ENCODE results near the gene PLEKHA4. TPM values are rescaled to one million over a fixed set of nuclear protein-coding genes. Genes with fewer than 3 reads are reported as not detected.
A peak's percentile ranks its signal among the peaks of the same experiment; 100 is the strongest.

Gene PLEKHA4
- total and polyA plus RNA-seq, 2 of the 13 experiments (the other 11 are each of a cell fraction or from before 2014, with no cell fraction given), result 4.8 to 6.0 TPM

DNA sequence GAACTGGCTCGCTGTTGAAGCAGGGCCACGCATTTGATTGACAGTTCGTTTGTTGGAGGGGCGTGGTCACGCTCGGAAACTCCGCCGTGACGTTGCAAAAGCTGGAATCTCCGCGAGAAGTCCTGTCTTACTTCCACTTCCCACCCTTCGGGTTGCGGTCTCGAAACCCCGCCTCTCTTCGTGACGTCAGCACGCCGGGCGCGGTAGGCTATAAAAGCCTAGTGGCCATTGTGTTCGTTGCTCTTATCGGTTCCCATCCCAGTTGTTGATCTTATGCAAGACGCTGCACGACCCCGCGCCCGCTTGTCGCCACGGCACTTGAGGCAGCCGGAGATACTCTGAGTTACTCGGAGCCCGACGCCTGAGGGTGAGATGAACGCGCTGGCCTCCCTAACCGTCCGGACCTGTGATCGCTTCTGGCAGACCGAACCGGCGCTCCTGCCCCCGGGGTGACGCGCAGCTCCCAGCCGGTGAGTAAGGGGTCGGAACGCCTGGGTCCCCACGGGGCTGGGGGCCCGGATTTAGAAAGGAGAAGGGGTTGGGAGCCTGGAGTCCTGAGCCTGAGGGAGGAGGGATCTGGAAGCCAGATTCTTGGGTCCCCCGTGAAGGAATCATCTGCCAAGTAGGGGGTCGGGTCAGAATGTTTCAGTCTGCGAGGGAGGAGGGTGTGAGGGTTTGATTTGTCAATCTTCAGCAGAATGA is 3.9 kb upstream of the PLEKHA4 start, which contains the start of gene PPP1R15A (continued):
- TF ChIP-seq, protein P1, sequence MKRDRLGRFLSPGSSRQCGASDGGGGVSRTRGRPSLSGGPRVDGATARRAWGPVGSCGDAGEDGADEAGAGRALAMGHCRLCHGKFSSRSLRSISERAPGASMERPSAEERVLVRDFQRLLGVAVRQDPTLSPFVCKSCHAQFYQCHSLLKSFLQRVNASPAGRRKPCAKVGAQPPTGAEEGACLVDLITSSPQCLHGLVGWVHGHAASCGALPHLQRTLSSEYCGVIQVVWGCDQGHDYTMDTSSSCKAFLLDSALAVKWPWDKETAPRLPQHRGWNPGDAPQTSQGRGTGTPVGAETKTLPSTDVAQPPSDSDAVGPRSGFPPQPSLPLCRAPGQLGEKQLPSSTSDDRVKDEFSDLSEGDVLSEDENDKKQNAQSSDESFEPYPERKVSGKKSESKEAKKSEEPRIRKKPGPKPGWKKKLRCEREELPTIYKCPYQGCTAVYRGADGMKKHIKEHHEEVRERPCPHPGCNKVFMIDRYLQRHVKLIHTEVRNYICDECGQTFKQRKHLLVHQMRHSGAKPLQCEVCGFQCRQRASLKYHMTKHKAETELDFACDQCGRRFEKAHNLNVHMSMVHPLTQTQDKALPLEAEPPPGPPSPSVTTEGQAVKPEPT (CRISPR knock-in tag; IDR thresholded peaks at IDR 0.05; ENCODE audit: low read depth), result no peak
- TF ChIP-seq ZNF567 (CRISPR knock-in tag; IDR thresholded peaks at IDR 0.05; ENCODE audit: borderline replicate concordance) (peak; percentile 73; the same call in 1 of the 2 replicates), SOX13 (IDR thresholded peaks at IDR 0.05) (peak; percentile 53; the same call in 1 of the 2 replicates), SOX13 (CRISPR knock-in tag; conservative IDR thresholded peaks at IDR 0.05 in 1 of 2, IDR thresholded peaks at IDR 0.05 in 1 of 2) (peak in 1 of 2 experiments; percentile 72; a peak in 2 of 4 replicates), BCL3 (CRISPR knock-in tag; IDR thresholded peaks at IDR 0.05) (peak; percentile 90), BCL6 (CRISPR knock-in tag; IDR thresholded peaks at IDR 0.05) (peak; percentile 55; the same call in 1 of the 2 replicates), ZNF607 (CRISPR knock-in tag; IDR thresholded peaks at IDR 0.05; ENCODE audit: borderline replicate concordance) (peak; percentile 89; the same call in 1 of the 2 replicates), ZNF747 (CRISPR knock-in tag; IDR thresholded peaks at IDR 0.05; ENCODE audit: borderline replicate concordance) (peak; percentile 87; the same call in 1 of the 2 replicates), POLR2A (IDR thresholded peaks at IDR 0.05; ENCODE audit: insufficient read depth in 1 of 2, low read depth in 2 of 2, low read length in 2 of 2) (peak; percentile 99), ELF3 (CRISPR knock-in tag; IDR thresholded peaks at IDR 0.05) (peak; percentile 59), ZNF274 (CRISPR knock-in tag; IDR thresholded peaks at IDR 0.05) (peak; percentile 81; the same call in 1 of the 2 replicates), NFIC (IDR thresholded peaks at IDR 0.05; ENCODE audit: low read length) (0 out of 2 replicates have a peak, but pooled peaks have one; percentile 26), DMAP1 (CRISPR knock-in tag; IDR thresholded peaks at IDR 0.05) (peak; percentile 51; the same call in 1 of the 2 replicates), NFKB2 (CRISPR knock-in tag; IDR thresholded peaks at IDR 0.05; ENCODE audit: borderline replicate concordance) (peak; percentile 72; the same call in 1 of the 2 replicates), NFYB (CRISPR knock-in tag; IDR thresholded peaks at IDR 0.05) (peak; percentile 10; the same call in 1 of the 2 replicates), ZEB1 (IDR thresholded peaks at IDR 0.05; ENCODE audit: insufficient replicate concordance, low read depth) (peak; percentile 43), PRMT3 (CRISPR knock-in tag; IDR thresholded peaks at IDR 0.05; ENCODE audit: borderline replicate concordance, low read depth) (no peak), CEBPB (IDR thresholded peaks at IDR 0.05; ENCODE audit: borderline replicate concordance, low read depth, low read length) (peak; percentile 45; the same call in 1 of the 2 replicates)
- TF ChIP-seq, protein P2, sequence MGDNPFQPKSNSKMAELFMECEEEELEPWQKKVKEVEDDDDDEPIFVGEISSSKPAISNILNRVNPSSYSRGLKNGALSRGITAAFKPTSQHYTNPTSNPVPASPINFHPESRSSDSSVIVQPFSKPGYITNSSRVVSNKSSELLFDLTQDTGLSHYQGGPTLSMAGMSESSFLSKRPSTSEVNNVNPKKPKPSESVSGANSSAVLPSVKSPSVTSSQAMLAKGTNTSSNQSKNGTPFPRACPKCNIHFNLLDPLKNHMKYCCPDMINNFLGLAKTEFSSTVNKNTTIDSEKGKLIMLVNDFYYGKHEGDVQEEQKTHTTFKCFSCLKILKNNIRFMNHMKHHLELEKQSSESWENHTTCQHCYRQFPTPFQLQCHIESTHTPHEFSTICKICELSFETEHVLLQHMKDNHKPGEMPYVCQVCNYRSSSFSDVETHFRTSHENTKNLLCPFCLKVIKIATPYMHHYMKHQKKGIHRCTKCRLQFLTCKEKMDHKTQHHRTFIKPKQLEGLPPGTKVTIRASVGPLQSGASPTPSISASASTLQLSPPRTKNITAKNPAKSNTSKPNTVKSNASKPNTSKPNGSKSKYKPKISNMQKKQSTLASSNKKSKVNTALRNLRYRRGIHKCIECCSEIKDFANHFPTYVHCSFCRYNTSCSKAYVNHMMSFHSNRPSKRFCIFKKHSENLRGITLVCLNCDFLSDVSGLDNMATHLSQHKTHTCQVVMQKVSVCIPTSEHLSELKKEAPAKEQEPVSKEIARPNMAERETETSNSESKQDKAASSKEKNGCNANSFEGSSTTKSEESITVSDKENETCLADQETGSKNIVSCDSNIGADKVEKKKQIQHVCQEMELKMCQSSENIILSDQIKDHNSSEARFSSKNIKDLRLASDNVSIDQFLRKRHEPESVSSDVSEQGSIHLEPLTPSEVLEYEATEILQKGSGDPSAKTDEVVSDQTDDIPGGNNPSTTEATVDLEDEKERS (CRISPR knock-in tag; IDR thresholded peaks at IDR 0.05), result 0 out of 2 replicates have a peak, but pooled peaks have one; percentile 34
- TF ChIP-seq, protein P3, sequence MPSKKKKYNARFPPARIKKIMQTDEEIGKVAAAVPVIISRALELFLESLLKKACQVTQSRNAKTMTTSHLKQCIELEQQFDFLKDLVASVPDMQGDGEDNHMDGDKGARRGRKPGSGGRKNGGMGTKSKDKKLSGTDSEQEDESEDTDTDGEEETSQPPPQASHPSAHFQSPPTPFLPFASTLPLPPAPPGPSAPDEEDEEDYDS (CRISPR knock-in tag; IDR thresholded peaks at IDR 0.05), result peak; percentile 99
- TF ChIP-seq, protein P4, sequence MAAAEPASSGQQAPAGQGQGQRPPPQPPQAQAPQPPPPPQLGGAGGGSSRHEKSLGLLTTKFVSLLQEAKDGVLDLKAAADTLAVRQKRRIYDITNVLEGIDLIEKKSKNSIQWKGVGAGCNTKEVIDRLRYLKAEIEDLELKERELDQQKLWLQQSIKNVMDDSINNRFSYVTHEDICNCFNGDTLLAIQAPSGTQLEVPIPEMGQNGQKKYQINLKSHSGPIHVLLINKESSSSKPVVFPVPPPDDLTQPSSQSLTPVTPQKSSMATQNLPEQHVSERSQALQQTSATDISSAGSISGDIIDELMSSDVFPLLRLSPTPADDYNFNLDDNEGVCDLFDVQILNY (CRISPR knock-in tag; conservative IDR thresholded peaks at IDR 0.05), result no peak
